LNCaP clone FGC (cell line): ENCODE measurements around the gene NFAM1.

Experiments used
- DNase-seq: peaks from one replicate; pipeline ENCODE4 v3.0.0-alpha.2; 2011; ENCODE audit warnings: low read depth
- H3K4me3 ChIP-seq: 2 replicates; pipeline ENCODE4 v1.5.1; 2011; ENCODE audit warnings: mild to moderate bottlenecking, low read depth, low read length, control low read depth
- TF ChIP-seq, protein P1 (sequence below): IDR thresholded peaks from 2 replicates; pipeline ENCODE4 v1.5.1; 2012; ENCODE audit warnings: mild to moderate bottlenecking; ENCODE audit not compliant: control insufficient read depth, insufficient read depth; ENCODE audit errors: extremely low read depth

Gene NFAM1

DNA sequence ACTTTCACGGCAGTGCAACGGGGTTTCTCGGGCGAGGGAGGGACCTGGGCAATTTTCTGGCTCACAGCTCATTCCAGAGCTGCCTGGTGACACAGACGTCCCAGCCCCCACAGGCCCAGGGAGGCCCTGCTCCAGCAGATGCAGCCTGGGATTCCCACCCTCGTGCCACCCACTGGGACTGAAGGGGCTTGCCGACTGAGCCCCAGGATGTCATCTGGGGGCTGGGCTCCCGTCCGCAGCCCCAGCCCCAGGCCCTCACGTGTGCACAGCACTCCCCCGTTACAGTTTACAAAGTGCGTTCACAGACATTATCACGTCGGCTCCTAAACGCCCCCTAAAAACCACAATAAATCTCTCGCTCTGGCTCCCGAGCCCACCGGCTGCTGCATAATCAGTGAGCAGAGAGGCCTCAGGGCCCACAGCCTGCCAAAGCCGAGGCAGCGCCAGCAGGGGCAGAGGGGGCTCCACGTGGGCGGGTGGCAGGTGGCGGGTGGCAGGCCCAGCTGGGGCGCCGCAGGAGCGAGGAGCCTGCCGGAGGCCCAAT, 84.8 kb downstream of the NFAM1 start:
- no peak for DNase-seq
- H3K4me3 ChIP-seq, result no peak overlapping the region
- TF ChIP-seq, protein P1, sequence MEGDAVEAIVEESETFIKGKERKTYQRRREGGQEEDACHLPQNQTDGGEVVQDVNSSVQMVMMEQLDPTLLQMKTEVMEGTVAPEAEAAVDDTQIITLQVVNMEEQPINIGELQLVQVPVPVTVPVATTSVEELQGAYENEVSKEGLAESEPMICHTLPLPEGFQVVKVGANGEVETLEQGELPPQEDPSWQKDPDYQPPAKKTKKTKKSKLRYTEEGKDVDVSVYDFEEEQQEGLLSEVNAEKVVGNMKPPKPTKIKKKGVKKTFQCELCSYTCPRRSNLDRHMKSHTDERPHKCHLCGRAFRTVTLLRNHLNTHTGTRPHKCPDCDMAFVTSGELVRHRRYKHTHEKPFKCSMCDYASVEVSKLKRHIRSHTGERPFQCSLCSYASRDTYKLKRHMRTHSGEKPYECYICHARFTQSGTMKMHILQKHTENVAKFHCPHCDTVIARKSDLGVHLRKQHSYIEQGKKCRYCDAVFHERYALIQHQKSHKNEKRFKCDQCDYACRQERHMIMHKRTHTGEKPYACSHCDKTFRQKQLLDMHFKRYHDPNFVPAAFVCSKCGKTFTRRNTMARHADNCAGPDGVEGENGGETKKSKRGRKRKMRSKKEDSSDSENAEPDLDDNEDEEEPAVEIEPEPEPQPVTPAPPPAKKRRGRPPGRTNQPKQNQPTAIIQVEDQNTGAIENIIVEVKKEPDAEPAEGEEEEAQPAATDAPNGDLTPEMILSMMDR, result no peak

- DNase-seq, result no peak
- TF ChIP-seq, protein P1, result no peak
- no peak overlapping the region for H3K4me3 ChIP-seq
These were observed 85.5 kb downstream of the NFAM1 start for GRCh38 chr22:42346722-42347121.

DNA sequence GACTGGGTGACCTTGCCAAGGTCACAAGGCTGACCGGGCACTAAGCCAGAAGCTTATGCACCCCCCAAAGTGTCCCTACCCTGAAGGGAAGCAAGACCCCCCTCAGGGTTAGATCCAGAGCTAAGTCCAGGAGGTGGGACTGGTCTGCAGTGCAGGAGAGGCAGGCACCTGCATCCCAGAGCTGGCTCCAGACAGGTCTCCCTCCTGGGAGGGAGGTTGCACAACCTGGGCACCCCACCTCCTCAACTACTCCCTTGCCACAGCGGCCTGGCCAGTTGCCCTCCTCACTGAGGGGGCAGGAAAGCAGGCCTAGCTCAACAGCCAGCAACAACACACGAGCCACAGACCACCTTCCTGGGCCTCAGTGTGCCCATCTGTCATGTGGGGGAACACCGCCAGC, 86.7 kb downstream of the NFAM1 start:
- TF ChIP-seq, protein P1, result no peak
- no peak for DNase-seq
- no peak overlapping the region for H3K4me3 ChIP-seq

GRCh38 chr22:42344361-42344905, 87.8 kb downstream of the NFAM1 start:
- DNase-seq, result no peak
- H3K4me3 ChIP-seq, result no peak overlapping the region
- TF ChIP-seq, protein P1, result no peak

DNA sequence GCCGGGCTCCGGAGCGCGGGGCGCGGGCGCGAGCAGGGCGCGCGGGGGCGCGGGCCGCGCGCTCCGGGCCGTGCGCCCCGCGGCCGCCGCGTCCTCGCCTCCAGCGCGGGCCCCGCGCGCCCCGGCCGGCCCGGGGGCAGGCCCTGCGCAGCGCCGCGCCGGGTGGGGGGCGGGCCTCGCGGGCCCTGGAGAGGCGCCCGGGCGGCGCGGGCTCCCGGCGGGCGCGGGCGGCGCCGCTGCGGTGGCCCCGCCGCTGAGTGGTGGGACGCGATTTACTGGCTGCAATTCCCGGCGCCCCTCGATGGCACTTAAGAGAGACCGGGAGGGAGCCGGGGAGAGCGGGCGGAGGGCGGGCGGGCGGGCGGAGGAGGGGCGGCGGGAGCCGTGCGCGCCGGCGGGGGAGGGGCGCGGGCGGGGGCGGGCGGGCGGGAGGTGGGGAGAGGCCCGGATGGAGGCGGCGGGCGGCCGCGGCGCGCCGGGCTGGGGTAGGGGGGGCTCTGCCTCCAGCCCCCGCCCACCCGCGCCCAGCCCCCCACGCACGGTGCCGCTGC, 88.6 kb downstream of the NFAM1 start:
- no peak overlapping the region for H3K4me3 ChIP-seq
- TF ChIP-seq, protein P1, result no peak
- DNase-seq, result no peak

DNA sequence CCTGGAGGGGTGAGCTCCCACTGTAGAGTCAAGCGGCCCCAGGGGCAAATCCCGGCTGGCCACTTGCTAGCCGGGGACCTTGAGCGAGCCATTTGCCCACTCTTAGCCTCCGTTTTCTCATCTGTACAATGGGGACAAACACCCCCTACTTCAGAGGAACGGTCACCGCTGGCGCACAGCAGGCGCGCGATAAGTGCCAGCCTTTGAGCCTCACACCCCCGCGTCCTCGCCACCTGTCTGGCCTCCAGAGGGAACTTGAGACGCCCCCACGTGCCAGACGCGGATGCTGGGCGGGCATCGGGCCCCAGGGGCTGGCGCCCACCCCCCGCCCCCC, 89.1 kb downstream of the NFAM1 start:
- DNase-seq, result no peak
- TF ChIP-seq, protein P1, result no peak
- peak overlapping the region; percentile 48 for H3K4me3 ChIP-seq

DNA sequence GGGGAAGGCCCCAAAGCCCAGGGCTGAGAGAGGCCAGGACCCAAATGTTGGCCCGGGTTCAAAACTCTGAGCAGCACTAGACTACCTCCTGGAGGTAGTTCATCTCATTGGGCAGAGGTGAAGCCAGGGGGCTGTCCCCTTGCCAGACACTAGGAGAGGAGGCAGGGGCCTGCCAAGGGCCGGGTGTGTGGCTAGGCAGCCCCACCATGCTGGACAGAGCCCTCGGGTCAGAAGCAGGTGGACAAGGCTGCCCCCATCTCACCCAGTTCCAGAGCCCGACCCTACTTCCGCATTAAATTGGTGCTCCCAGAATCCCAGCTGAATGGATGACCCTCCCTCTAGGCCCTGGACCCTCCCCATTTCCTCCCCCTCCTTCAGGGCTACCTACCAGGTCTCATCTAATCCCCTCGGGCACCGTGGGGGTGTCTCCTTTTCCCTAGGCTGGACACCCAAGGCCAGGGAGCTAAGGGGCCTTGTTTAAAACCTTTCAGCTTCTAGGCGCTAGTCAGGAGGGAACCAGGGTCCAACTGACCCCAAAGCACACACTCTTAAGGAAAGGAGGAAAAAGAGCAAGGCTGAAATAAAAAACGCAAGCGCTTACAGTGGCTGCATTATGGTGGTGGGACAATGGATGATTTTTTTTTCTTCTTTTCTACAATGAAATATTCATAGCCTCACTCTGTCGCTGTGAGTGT, 89.6 kb downstream of the NFAM1 start:
- no peak for DNase-seq
- H3K4me3 ChIP-seq, result peak overlapping the region; percentile 48
- TF ChIP-seq, protein P1, result no peak
